HG03025 (cell line): ENCODE results near the gene ARMH4.
"Not testable (repeated sequence)": the region's sequence is repeated elsewhere in the genome, so short reads cannot be mapped to it uniquely, and the experiment has no call there.

Experiments
- ATAC-seq: cut with Tn5 transposase; IDR thresholded peaks from one replicate; pipeline ENCODE4 v1.9.1; 2021; ENCODE audit warnings: mild to moderate bottlenecking, moderate library complexity; ENCODE audit not compliant: unreplicated experiment, low FRiP score

Gene ARMH4

DNA sequence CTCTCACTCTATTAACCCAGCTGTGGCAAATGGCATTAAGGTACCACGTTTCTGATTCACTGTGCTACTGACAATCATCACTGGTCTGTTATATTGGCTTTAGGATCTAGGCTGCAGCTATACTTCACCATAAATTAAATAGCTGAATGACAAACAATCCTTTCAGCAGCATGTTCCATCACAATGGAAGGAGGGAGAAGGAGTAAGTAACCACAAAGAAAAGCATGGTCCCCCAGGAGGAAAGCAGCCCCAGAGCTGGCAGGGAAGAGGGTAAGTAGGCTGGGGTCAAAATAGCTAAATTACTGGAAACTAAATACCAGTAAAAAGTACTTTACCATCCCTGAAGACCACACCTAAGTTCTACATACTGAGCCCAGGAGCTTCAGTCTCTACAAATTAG lies 2.8 kb downstream of the ARMH4 start:
- ATAC-seq: no peak

DNA sequence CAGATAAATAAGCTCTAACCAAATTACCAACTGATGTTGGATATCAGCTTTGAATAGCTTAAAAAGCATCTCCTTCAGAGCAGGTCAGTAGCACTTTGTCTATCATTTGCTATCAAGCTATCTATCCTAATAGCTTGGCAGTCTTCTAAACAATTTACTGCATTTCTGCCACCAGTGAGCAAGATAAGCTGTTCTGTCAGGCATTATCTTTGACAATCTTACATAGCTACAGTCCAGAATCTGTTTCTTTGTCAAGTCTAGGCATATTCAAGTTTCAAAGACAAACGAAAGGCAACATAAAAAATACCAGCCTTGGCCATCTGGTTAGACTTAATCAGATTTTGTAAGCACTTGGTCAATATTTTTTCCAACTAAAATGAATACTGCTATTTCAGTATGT lies 5.6 kb downstream of the ARMH4 start:
- no peak for ATAC-seq

DNA sequence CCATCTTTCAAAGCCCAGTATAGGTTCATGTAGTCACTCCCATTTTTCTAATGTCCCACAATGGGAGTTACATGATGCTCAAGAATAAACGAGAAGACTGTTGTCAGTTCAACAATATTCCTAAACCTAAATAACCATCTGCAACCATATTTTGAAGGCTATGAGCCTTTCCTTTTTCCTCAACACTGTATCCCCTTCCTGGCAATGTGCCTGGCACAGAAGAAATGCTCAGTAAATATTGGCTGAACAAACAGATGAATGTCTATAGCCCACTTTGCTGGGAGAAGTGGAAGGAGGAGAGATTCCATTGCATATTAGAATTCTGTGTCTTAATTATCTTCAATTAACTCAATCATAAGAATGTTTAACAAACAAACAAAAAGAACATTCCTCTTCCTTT lies 6.1 kb downstream of the ARMH4 start:
- no peak for ATAC-seq

DNA sequence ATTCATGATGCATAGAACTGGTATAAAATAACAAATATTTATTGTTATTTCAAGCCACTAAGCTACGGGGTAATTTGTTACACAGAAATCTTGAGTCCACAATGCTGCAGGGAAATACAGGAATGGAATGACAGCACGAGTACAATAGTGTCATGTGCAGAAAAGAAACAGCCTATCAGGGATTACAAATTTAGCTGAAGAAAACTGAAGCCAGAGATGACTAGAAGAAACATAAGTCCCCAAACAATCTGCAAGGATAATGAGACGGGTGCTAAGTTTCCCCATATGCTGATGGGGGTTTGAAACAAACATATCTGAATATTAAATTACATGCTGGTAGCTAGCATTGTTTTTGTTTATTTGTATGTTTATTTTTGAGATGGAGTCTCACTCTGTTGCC lies 8.9 kb downstream of the ARMH4 start:
- no peak for ATAC-seq

DNA sequence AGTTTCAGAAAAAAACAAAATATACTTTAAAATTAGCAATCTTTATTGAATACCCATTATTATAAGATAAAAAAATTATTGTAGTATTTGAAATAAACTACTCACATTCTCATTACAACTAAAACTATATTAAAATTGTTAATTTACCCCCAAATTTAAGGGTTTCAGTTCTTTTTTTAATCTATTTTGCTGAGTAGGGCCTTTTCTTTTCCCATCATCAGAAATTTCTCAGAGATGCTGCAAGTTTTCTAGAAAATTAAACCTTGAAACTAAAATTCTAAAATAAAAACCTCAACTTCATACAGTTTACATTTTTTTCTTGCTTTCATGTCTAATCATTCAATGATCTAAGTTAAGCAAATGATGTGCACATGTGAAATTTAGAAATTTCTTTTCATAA lies 10.1 kb downstream of the ARMH4 start:
- ATAC-seq: no peak

DNA sequence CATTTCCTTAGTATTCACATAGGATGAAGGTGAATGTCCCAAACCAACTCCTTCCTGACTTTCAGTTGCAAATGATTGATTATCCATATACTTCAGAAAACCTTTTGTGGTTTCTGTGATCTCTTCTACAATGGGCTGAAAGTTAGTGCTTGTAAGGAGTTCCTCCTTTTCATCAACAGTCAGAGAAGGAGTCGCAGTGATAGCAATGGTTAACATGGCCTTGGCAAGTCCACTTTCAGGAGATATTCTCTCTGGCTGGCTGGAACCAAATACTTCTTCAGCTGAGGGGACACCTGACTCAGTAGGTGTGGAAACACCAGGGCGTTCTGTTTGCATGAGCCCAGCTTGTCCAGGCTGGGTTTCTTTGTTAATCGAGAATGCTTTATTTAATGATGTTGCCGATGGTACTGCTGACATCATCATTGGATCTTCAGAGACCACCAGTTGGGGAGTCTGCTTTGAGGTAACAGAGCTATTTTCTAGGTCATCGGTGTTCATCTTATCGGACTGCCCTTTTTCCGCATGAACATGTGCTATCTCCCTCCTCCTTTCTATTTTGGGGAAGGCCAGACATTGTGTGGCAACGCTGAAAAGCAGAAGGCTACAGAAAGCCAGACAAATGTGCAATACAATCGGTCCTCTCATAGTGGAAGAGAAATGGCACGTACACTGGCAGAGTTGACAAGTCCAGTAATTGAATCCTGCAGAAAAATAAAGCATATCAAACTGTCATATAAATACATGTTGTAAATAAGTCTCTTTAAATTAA lies 13.1 kb downstream of the ARMH4 start:
- no peak for ATAC-seq

DNA sequence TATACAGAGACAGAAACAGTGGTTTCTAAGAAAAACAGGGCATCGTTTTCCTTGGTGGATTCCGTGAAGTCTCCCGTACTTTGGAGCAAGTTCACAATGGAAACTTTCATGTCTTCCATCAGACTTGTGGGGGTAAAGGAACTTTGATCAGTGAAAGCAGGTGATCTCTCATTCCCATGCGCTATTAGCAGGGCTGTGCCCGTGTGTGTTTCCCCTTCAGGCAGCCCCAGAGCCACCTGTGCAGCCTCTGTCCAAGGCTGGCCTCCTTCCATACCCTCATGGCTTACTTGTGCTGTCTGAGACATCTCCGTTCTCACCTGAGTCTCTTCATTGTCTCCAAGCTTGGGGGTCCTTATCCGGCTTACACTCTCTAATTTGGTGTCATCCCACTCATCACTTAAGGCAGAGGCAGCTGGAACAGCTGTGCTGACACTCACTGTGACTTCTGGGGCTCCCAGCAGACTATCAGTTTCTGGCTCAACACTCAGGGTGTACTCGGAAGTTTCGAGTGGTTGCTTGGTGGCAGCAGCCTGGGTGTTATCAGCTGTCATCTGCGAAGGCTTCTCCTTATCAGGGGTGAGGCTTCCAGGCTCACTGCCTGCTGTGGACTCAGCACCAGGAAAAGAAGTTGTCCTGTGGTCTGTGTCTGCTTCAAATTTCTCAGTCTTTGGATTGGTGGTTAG lies 13.8 kb downstream of the ARMH4 start:
- peak; percentile 57 for ATAC-seq

DNA sequence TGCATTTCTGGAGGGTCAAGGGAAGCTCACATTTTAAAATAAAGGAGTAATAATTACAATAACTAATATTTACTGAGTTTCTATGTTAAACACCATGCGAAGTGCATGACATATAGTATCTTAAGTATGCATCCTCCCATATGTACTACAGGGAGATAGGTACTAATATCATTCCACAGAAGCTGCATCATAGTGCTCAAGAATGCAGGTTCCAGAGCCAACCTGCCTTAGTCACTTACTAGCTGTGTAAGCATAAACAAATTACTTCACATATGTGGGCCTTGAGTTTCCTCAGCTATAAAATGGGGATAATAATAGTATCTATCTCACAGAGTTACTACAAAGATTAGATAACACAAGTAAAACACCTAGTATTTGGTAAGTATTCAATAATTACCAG lies 18.3 kb downstream of the ARMH4 start:
- no peak for ATAC-seq

DNA sequence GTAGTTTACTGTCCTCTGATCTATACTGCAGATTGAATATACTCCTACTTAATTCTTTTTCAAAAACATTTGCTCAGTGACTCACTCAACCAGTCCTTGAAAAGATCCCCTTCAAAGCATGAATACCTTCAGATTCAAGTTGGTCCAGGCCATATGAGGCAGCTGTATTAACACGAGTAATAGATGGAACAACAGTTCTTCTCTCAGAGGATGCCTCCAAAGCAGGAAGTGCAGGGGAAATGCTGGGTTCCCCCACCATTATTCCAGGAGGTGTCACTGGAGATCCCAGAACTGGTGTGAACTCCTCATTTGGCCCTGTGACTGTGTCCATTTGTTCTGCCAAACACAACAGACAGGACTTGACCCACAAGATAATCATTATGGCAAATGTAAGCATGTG lies 20.6 kb downstream of the ARMH4 start:
- no peak for ATAC-seq

DNA sequence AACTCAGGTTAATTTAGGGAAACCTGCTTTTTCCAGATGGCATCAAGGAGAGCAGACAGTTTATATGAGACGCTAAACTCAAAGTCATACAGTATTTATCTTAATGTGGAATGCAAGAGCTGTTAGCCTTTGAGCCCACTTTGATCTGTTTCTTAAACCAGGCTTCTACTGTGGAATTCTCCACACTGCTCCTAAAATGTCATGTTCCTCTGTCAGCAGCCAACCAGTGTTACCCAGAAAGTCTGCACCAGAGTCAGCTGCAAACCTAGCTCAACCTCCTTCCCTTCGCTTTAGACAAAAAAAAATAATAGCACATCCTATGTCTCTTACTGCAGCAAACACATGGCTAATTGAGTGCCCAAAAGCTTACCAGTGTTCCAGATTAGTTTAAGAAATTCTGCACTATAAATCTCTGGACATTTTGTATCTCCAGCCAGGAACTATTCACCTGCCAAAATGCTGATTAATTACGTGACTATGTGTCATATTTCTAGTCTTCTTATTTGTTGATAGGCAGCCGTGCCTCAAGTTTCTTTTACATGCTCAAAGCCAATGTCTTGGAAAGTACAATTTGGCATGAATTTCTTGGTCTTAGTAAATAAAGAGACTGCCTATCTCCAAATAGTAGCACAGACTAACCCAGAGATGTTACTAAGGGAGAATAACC lies 21.8 kb downstream of the ARMH4 start:
- ATAC-seq: no peak

DNA sequence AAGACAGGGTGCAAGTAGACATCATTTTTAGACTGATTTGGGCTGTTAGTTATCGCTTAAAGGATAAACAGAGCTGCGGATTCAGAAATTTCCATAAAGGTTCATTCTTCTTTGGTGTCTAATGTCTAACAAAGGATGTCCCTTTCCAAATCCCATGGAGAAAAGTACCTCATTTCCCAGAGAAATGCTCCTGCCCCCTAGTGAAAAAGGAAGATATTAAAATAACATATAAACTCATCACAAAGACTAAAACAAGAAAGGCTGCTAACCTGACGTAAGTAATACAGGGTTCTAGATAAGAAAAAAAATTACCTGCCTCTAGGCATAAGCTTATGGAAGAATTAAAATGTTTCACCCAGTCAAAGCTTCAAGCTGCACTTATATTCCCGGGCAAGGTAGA lies 22.8 kb downstream of the ARMH4 start:
- no peak for ATAC-seq

DNA sequence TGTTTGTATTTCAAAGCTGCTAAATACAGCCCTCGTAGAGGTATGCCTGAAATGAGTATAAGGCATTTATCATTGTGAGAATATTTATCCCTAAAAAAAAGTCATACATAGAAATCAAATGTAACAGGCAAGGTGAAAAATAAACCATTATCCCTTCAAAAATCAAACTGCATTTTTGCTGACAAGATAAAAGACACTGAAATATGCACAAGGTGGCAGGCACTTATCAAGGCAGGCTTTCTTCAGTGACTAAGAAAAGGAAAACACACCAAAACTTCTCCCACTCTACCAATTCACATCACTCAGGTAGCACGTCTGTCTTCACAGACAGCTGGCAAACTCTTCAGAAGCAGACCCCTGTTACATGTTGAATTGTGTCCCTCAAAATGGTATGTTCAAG lies 23.6 kb downstream of the ARMH4 start:
- ATAC-seq: no peak

DNA sequence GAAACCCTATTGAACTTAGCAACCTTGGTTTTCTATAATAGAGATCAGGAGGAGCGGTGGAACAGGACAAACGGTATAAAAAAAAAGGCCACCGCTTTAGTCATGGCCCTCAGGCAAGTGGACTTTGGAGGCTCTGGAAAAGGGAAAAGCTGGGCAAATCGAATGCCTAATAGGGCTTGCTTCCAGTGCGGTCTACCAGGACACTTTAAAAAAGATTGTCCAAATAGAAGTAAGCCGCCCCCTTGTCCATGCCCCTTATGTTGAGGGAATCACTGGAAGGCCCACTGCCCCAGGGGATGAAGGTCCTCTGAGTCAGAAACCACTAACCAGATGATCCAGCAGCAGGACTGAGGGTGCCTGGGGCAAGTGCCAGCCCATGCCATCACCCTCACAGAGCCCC lies 29.5 kb downstream of the ARMH4 start:
- not testable (repeated sequence) for ATAC-seq

DNA sequence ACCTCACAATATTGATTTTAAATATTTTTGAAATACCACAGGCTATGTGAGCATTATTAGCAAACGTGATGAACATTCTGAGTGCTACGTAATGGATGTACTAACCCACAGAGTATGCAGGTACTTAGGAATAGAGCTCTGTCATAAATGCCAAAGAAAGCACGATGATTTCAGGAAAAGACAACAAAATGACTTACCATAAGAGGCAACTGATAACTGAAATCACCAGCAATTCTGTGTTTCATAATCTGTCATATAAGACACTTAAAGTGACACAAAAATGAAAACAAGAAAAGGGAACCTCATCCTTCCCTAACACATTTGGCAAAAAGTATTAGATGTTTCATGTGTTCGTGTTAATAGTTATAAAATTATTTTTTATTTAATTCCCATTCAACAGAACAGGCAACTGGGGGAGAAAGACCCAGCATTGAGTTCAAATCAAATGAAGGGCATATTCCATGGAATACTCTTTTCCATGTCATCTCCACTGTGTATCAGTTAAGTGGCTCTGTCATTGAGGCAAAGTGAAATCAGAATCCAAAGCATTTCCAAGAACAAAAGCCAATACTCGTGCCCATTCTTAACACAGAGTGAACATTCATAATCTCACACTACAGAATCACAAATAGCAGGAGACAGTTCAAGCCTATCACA lies 30.4 kb downstream of the ARMH4 start:
- ATAC-seq: no peak

DNA sequence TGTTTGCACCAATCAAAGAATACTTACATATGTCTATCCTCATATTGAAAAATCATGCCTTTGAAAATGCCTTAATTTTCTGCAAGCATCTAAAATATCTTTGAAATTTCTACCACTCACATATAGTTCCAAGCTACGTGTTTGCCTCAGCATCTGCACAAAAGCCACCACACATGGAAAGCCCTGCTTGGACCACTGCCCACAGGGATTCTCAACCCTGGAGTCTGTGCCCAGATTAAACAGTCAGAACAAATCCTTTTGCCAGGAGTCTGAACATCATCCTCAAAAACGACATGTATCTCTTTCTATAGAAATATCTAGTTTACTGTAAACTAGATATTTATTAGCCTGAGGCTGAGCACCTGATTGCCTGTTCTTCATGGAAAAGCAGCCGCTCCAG lies 32.6 kb downstream of the ARMH4 start:
- ATAC-seq: no peak

DNA sequence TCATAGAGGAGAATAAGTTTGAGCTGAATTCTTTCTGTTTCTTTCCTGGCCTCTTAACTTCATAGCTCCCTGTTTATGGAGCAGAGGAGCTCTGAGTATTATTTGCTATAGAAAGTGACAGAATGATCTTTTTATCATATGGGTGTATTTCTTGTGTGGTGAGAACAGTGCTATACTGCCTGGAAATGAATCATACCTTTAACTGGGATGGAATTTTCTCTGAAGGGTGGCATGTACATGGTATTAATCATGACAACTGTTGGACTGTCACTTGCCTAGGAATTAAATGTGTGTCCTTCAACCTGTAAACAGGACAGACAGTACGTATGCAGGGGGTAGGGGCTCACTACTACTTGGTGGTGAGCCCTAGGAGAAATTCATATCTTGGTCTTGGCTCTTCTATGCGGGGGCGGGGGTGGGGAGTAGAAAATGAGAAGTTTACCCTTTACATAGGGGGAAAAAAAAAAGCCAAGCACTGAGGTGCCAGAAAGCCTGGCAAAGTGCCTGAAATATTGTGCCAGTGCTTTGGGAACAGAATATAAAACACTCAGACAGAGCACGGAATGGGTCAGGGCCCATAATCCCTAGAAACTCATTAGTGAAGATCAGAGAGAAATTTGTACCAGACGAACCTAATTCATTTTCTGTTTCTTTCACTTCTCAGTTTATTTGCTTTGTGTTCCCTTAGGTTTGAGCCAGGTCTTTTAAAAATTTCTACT lies 33.8 kb downstream of the ARMH4 start:
- no peak for ATAC-seq

DNA sequence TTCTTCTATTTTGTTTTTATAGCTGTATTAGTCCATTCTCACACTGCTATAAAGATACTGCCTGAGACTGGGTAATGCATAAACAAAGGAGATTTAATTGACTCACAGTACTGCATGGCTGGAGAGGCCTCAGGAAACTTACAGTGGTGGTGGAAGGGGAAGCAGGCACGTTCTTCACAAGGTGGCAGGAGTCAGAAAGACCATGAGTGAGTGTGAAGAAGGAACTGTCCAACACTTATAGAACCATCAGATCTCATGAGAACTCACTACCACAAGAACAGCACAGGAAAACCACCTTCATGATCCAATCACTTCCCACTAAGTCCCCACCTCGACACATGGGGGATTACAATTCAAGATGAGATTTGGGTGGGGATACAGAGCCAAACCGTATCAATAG lies 42.3 kb downstream of the ARMH4 start:
- no peak for ATAC-seq

DNA sequence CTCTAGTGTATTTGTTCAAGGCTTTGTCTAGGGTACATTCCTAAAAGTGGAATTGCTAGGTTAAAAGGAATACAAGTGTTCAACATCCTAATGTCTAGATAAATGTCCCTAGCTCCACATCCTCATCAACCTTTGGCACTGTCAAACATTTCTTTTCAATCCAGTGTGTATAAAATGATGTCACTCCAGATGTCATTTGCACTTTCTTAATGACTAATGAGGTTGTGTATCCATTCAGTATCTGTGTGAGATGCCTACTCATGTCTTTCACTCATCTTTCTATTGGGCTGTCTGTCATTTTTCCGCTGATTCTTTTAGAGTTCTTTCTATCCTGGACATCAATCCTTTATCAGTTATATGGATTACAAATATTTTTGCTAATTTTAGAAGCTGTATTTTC lies 43.3 kb downstream of the ARMH4 start:
- ATAC-seq: no peak

DNA sequence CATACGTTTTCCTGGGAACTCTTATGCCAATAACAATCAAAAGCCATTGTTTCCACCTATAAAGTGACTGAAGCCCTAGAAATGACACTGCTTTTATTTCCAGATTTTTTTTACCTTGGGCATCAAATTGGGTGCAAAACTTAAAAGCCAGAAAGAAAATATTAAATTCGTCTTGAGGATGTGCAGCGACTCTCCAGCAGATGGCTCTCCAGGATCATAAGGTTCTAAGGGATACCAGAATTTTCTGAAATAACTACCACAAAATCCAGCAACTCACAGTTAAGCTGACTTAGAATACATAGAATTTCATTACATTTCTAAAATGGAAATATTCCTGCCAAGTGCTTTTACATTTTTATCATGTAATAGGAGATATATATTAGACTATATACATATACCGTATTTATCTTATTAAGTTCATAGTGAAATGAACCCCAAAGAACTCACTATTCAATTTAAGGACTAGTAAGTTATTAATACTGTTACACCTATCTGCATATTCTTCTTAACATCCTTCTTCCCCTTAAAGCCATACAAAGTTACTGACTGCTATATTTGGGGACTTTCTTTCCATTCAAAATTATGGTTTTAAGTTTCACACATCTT lies 44.0 kb downstream of the ARMH4 start:
- ATAC-seq: no peak

DNA sequence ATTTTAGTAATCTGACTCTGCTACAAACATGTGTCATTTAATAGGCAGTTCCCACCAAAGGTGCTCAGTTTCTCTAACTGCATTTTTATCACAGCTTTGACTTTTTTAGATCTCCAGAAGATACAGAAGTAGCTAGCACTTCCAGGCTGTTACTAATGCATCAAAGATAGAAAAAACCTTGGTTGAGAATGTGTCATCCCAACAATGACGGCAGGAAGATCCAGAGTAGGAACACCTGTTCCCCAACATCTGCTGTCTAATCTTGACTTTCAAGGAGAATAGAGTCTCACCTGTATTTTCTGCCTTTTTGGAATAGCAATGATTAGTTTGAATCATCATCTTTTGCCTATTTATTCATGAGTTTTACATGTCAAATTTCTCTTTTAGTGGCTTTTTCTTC lies 45.0 kb downstream of the ARMH4 start:
- ATAC-seq: no peak
